ENCODE results near the gene CPLANE1.

DNA sequence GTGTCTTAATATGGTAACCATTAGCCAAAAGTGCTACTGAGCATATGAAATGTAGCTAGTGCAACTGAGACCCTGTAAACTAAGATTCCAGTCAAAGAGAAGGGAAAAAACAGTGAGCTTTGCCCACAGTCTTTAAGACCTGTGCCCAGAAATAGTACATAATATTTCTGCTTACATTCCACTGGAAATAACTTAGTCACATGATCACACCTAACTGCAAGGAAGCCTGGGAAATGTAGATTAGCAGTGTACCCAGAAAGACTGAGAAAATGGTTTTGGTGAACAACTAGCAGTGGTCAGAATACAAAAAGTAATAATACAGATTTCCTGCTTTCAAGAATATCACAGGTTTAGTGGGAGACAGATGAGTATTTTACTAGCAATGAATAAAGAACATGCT lies 2.5 kb upstream of the CPLANE1 start:
- TF ChIP-seq, protein P1, sequence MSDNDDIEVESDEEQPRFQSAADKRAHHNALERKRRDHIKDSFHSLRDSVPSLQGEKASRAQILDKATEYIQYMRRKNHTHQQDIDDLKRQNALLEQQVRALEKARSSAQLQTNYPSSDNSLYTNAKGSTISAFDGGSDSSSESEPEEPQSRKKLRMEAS (IDR thresholded peaks at IDR 0.05; ENCODE audit: low read depth, low read length), result no peak
- TF ChIP-seq POLR2A (IDR thresholded peaks at IDR 0.05; ENCODE audit: extremely low read depth, insufficient read length), result no peak
- TF ChIP-seq, protein P2, sequence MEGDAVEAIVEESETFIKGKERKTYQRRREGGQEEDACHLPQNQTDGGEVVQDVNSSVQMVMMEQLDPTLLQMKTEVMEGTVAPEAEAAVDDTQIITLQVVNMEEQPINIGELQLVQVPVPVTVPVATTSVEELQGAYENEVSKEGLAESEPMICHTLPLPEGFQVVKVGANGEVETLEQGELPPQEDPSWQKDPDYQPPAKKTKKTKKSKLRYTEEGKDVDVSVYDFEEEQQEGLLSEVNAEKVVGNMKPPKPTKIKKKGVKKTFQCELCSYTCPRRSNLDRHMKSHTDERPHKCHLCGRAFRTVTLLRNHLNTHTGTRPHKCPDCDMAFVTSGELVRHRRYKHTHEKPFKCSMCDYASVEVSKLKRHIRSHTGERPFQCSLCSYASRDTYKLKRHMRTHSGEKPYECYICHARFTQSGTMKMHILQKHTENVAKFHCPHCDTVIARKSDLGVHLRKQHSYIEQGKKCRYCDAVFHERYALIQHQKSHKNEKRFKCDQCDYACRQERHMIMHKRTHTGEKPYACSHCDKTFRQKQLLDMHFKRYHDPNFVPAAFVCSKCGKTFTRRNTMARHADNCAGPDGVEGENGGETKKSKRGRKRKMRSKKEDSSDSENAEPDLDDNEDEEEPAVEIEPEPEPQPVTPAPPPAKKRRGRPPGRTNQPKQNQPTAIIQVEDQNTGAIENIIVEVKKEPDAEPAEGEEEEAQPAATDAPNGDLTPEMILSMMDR (IDR thresholded peaks at IDR 0.05; ENCODE audit: low read depth, low read length), result no peak
